OCI-LY1 (cell line): ENCODE results near the gene HSF4.

ENCODE experiments used
- H2AFZ ChIP-seq: fragments of 200-600 bp; sonication (generic), shearing (Covaris generic); 2 replicates; pipeline ENCODE4 v1.6.0; 2014; ENCODE audit warnings: antibody characterized with exemption, mild to moderate bottlenecking, low read length
- H3F3A ChIP-seq: fragments of 200-600 bp; sonication (generic), shearing (Covaris generic); 2 replicates; pipeline ENCODE4 v1.6.0; 2014; ENCODE audit warnings: mild to moderate bottlenecking, antibody characterized with exemption, low read length, moderate library complexity; ENCODE audit not compliant: insufficient read depth
- H3K27ac ChIP-seq: fragments of 200-600 bp; sonication (generic); 2 replicates; pipeline ENCODE4 v1.5.1; 2014; ENCODE audit warnings: low read length, mixed run types, mild to moderate bottlenecking, low read depth; ENCODE audit not compliant: poor library complexity, severe bottlenecking
- H3K27me3 ChIP-seq: fragments of 200-600 bp; sonication (generic); 2 replicates; pipeline ENCODE4 v1.6.0; 2014; ENCODE audit warnings: antibody characterized with exemption, mild to moderate bottlenecking, low read length, moderate library complexity; ENCODE audit not compliant: insufficient read depth
- H3K36me3 ChIP-seq: fragments of 200-600 bp; sonication (generic); 2 replicates; pipeline ENCODE4 v1.6.1; 2014; ENCODE audit warnings: mild to moderate bottlenecking, antibody characterized with exemption, low read length, moderate library complexity, mixed read lengths; ENCODE audit not compliant: insufficient read depth
- H3K4me1 ChIP-seq: fragments of 200-600 bp; sonication (generic); 2 replicates; pipeline ENCODE4 v1.5.1; 2014; ENCODE audit warnings: mild to moderate bottlenecking, low read length, moderate library complexity; ENCODE audit not compliant: insufficient read depth, severe bottlenecking
- H3K4me2 ChIP-seq: fragments of 200-600 bp; sonication (generic), shearing (Covaris generic); 2 replicates; pipeline ENCODE4 v1.6.1; 2014; ENCODE audit warnings: low read length
- H3K4me3 ChIP-seq: fragments of 200-600 bp; sonication (generic); 2 replicates; pipeline ENCODE4 v1.5.1; 2014; ENCODE audit warnings: low read length, low read depth, mild to moderate bottlenecking, mixed read lengths; ENCODE audit not compliant: poor library complexity, severe bottlenecking
- H3K79me2 ChIP-seq: fragments of 200-600 bp; shearing (Covaris generic); 2 replicates; pipeline ENCODE4 v1.6.1; 2016; ENCODE audit warnings: mixed run types, low read length, mixed read lengths; ENCODE audit not compliant: insufficient read depth
- H3K9ac ChIP-seq: fragments of 200-600 bp; sonication (generic), shearing (Covaris generic); 2 replicates; pipeline ENCODE4 v1.6.1; 2014; ENCODE audit warnings: mild to moderate bottlenecking, low read length, mixed read lengths
- H3K9me2 ChIP-seq: fragments of 200-600 bp; sonication (generic), shearing (Covaris generic); 2 replicates; pipeline ENCODE4 v1.6.1; 2014; ENCODE audit warnings: low read depth, mild to moderate bottlenecking, low read length, mixed read lengths
- H3K9me3 ChIP-seq: fragments of 200-600 bp; shearing (Covaris generic); 2 replicates; pipeline ENCODE4 v1.6.1; 2014; ENCODE audit warnings: low read length, mixed read lengths
- H4K20me1 ChIP-seq: fragments of 200-600 bp; sonication (generic), shearing (Covaris generic); 2 replicates; pipeline ENCODE4 v1.6.0; 2016; ENCODE audit warnings: mild to moderate bottlenecking, low read length; ENCODE audit not compliant: insufficient read depth
- CTCF ChIP-seq: fragments of 200-600 bp; sonication (generic), shearing (Covaris generic); IDR thresholded peaks from 2 replicates; pipeline ENCODE4 v1.5.1; 2017; ENCODE audit warnings: mild to moderate bottlenecking, antibody characterized with exemption, low read length, moderate library complexity, mixed read lengths
- EZH2 ChIP-seq: fragments of 200-600 bp; sonication (generic), shearing (Covaris generic); IDR thresholded peaks from 2 replicates; pipeline ENCODE4 v1.8.0; 2017; ENCODE audit warnings: borderline replicate concordance, mixed run types, mild to moderate bottlenecking, antibody characterized with exemption, low read length, moderate library complexity, mixed read lengths

HSF4 gene

DNA sequence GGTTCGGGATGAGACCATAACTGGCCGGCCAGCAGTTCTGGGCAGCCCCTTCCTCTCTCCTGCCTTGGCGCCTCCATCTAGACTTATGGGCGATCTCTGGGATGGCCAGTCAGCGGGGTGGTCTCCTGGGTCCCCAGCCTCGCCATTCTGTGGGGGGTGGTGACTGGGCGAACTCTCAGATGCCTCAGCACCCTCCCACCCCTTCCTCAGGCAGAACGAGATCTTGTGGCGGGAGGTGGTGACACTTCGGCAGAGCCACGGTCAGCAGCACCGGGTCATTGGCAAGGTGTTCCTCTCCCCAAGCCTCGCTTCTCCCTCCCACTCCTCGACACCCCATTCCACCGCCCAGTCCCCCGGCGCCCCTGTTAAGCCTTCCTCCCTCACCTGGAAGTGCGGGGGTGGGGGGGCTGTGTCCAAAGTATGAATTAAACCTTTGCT lies 1.6 kb downstream of the HSF4 start:
- Histone ChIP-seq H3K36me3 (no peaks in the 10 kb centered on the region), H3F3A (no peaks in the 10 kb centered on the region), H3K9me2 (no peaks in the 10 kb centered on the region), H3K4me3 (no peak overlapping the region), H3K9me3 (no peaks in the 10 kb centered on the region), H3K27me3 (no peaks in the 10 kb centered on the region; the same call in 1 of the 2 replicates), H4K20me1 (no peaks in the 10 kb centered on the region), H3K4me1 (peaks cover 24% of the 10 kb centered on the region), H3K4me2 (no peak overlapping the region), H2AFZ (no peak overlapping the region), H3K79me2 (no peaks in the 10 kb centered on the region), H3K9ac (no peak overlapping the region), H3K27ac (no peak overlapping the region)
- TF ChIP-seq CTCF (no peak), EZH2 (no peak)

DNA sequence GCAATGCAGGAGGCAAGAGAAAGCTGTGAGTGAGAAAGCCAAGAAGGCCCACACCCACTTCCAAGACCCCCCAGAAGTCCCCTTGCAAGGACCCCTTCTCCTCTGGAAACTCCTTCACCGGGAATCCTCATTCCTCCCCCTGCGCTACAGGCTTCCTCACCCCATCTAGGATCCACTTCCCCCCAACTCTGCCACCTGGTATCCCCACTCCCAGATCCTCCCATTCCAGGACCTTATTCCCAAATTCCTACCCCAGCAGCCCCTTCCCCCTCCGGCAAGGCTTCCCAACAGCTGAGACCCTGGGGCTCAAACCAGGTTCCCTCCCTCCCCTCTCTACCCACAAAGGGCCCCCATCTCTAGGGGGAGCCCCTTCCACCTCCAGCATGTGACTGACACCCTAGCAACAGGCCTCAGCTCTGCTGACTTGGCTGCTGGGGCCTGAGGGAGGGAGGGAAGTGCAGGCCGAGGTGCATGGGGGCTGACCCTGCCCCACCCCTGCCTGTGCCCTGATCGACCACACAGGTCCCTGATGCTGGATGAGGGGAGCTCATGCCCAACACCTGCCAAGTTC lies 2.1 kb downstream of the HSF4 start:
- peaks cover 24% of the 10 kb centered on the region for H3K4me1 ChIP-seq
- no peaks in the 10 kb centered on the region for H3K36me3 ChIP-seq
- no peak overlapping the region for H3K4me3 ChIP-seq
- H3K9me3 ChIP-seq = no peaks in the 10 kb centered on the region
- no peaks in the 10 kb centered on the region for H4K20me1 ChIP-seq
- H3K9ac ChIP-seq = no peak overlapping the region
- no peaks in the 10 kb centered on the region; the same call in 1 of the 2 replicates for H3K27me3 ChIP-seq
- H2AFZ ChIP-seq = no peak overlapping the region
- no peak overlapping the region for H3K4me2 ChIP-seq
- H3F3A ChIP-seq = no peaks in the 10 kb centered on the region
- H3K79me2 ChIP-seq = no peaks in the 10 kb centered on the region
- H3K9me2 ChIP-seq = no peaks in the 10 kb centered on the region
- no peak overlapping the region for H3K27ac ChIP-seq
- TF ChIP-seq EZH2 = no peak

DNA sequence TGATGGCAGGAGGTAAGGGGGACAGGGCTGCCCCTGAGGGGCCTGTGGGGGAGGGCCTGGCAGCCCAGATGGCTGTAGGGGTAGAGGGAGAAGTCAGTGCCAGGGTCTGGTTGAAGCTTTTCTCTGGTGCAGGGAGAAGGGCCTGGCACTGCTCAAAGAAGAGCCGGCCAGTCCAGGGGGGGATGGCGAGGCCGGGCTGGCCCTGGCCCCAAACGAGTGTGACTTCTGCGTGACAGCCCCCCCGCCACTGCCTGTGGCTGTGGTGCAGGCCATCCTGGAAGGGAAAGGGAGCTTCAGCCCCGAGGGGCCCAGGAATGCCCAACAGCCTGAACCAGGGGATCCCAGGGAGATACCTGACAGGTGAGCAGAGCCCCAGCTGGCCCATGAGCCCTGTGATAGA lies 3.0 kb downstream of the HSF4 start:
- Histone ChIP-seq H3K27me3 (no peaks in the 10 kb centered on the region; the same call in 1 of the 2 replicates), H3K36me3 (no peaks in the 10 kb centered on the region), H3K4me2 (no peak overlapping the region), H2AFZ (no peak overlapping the region), H3K4me3 (no peak overlapping the region), H3K79me2 (no peaks in the 10 kb centered on the region), H3K4me1 (peaks cover 24% of the 10 kb centered on the region), H3K9me2 (no peaks in the 10 kb centered on the region), H4K20me1 (no peaks in the 10 kb centered on the region), H3K9ac (no peak overlapping the region), H3F3A (no peaks in the 10 kb centered on the region), H3K9me3 (no peaks in the 10 kb centered on the region), H3K27ac (no peak overlapping the region)
- TF ChIP-seq EZH2 = no peak

DNA sequence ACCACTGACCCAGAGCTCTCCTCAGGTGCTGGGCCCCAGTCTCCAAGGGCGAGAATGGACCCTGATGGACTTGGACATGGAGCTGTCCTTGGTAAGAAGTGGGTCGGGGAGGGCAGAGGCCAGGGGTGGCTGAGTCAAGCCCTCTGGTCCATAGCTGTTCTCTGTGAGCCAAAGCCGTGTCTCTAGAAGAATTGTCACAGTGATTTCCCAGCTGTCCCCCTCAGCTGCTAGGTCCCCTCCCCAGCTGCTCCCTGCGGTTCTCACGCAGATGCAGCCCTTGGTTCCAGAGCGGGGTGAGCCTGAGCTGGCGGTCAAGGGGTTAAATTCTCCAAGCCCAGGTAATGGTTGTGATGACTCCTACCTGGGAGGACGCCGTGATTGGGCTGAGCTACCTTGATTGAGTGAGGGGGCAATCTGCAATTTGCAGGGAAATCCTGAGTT lies 4.5 kb downstream of the HSF4 start:
- Histone ChIP-seq H2AFZ (no peak overlapping the region), H3K4me3 (no peak overlapping the region), H4K20me1 (no peaks in the 10 kb centered on the region), H3K9ac (no peak overlapping the region), H3K27ac (no peak overlapping the region), H3K27me3 (no peaks in the 10 kb centered on the region; the same call in 1 of the 2 replicates), H3K4me2 (no peak overlapping the region), H3K4me1 (peaks cover 18% of the 10 kb centered on the region), H3K9me2 (no peaks in the 10 kb centered on the region), H3K79me2 (no peaks in the 10 kb centered on the region), H3F3A (no peaks in the 10 kb centered on the region), H3K9me3 (no peaks in the 10 kb centered on the region), H3K36me3 (no peaks in the 10 kb centered on the region)
- TF ChIP-seq EZH2 = no peak
- no peak for TF ChIP-seq CTCF
